Measurements from ENCODE around the gene CCR3.

The CCR3 gene

GRCh38 chr3:46280105-46280797, 38.0 kb downstream of the CCR3 start:
- Histone ChIP-seq H3F3A (ENCODE audit: low read depth) (no peaks in the 10 kb centered on the region; the same call in 1 of the 2 replicates), H3K27me3 (ENCODE audit: insufficient read depth, low read length, poor library complexity, severe bottlenecking) (no peaks in the 10 kb centered on the region), H3K9me2 (replicated peaks; ENCODE audit: low read depth, low read length) (no peaks in the 10 kb centered on the region), H3K4me1 (ENCODE audit: insufficient read depth, low read length, poor library complexity, severe bottlenecking) (peaks cover 78% of the 10 kb centered on the region), H3K4me3 (ENCODE audit: low read length, poor library complexity, severe bottlenecking) (no peak overlapping the region), H3K4me2 (ENCODE audit: low read depth, low read length, poor library complexity, severe bottlenecking) (peak overlapping the region; percentile 22), H3K9ac (ENCODE audit: low read depth, low read length, poor library complexity, severe bottlenecking) (no peak overlapping the region), H4K20me1 (ENCODE audit: insufficient read depth, low read length, poor library complexity, severe bottlenecking) (no peaks in the 10 kb centered on the region), H3K36me3 (ENCODE audit: insufficient read depth, low read length) (no peaks in the 10 kb centered on the region), H3K9me3 (ENCODE audit: insufficient read depth, low read depth, low read length) (no peaks in the 10 kb centered on the region), H3K79me2 (ENCODE audit: insufficient read depth, low read length) (no peaks in the 10 kb centered on the region), H2AFZ (ENCODE audit: low read length) (no peak overlapping the region)
- no peak for TF ChIP-seq EZH2phosphoT487 (IDR thresholded peaks at IDR 0.05; ENCODE audit: borderline replicate concordance)
- no peak for TF ChIP-seq CTCF (conservative IDR thresholded peaks at IDR 0.05; ENCODE audit: low read length)

- Histone ChIP-seq H3K79me2 (ENCODE audit: insufficient read depth, low read length) (no peaks in the 10 kb centered on the region), H3K4me1 (ENCODE audit: insufficient read depth, low read length, poor library complexity, severe bottlenecking) (peaks cover 73% of the 10 kb centered on the region), H4K20me1 (ENCODE audit: insufficient read depth, low read length, poor library complexity, severe bottlenecking) (no peaks in the 10 kb centered on the region), H3K9me2 (replicated peaks; ENCODE audit: low read depth, low read length) (no peaks in the 10 kb centered on the region), H3K27me3 (ENCODE audit: insufficient read depth, low read length, poor library complexity, severe bottlenecking) (no peaks in the 10 kb centered on the region), H3K4me2 (ENCODE audit: low read depth, low read length, poor library complexity, severe bottlenecking) (no peak overlapping the region), H3F3A (ENCODE audit: low read depth) (no peaks in the 10 kb centered on the region; the same call in 1 of the 2 replicates), H3K9me3 (ENCODE audit: insufficient read depth, low read depth, low read length) (no peaks in the 10 kb centered on the region), H3K4me3 (ENCODE audit: low read length, poor library complexity, severe bottlenecking) (no peak overlapping the region), H2AFZ (ENCODE audit: low read length) (0 out of 2 replicates have a peak overlapping the region, but pooled peaks have one; percentile 37), H3K9ac (ENCODE audit: low read depth, low read length, poor library complexity, severe bottlenecking) (no peak overlapping the region), H3K36me3 (ENCODE audit: insufficient read depth, low read length) (no peaks in the 10 kb centered on the region)
- TF ChIP-seq EZH2phosphoT487 (IDR thresholded peaks at IDR 0.05; ENCODE audit: borderline replicate concordance) (no peak), CTCF (conservative IDR thresholded peaks at IDR 0.05; ENCODE audit: low read length) (no peak)
These were observed 39.3 kb downstream of the CCR3 start for GRCh38 chr3:46281551-46281950.

GRCh38 chr3:46282041-46282440, 39.8 kb downstream of the CCR3 start:
- Histone ChIP-seq H3K4me3 (ENCODE audit: low read length, poor library complexity, severe bottlenecking) (no peak overlapping the region), H3K36me3 (ENCODE audit: insufficient read depth, low read length) (no peaks in the 10 kb centered on the region), H2AFZ (ENCODE audit: low read length) (0 out of 2 replicates have a peak overlapping the region, but pooled peaks have one; percentile 37), H4K20me1 (ENCODE audit: insufficient read depth, low read length, poor library complexity, severe bottlenecking) (no peaks in the 10 kb centered on the region), H3F3A (ENCODE audit: low read depth) (no peaks in the 10 kb centered on the region; the same call in 1 of the 2 replicates), H3K4me1 (ENCODE audit: insufficient read depth, low read length, poor library complexity, severe bottlenecking) (peaks cover 68% of the 10 kb centered on the region), H3K9me2 (replicated peaks; ENCODE audit: low read depth, low read length) (no peaks in the 10 kb centered on the region), H3K9ac (ENCODE audit: low read depth, low read length, poor library complexity, severe bottlenecking) (no peak overlapping the region), H3K79me2 (ENCODE audit: insufficient read depth, low read length) (no peaks in the 10 kb centered on the region), H3K4me2 (ENCODE audit: low read depth, low read length, poor library complexity, severe bottlenecking) (no peak overlapping the region), H3K9me3 (ENCODE audit: insufficient read depth, low read depth, low read length) (no peaks in the 10 kb centered on the region), H3K27me3 (ENCODE audit: insufficient read depth, low read length, poor library complexity, severe bottlenecking) (no peaks in the 10 kb centered on the region)
- TF ChIP-seq CTCF (conservative IDR thresholded peaks at IDR 0.05; ENCODE audit: low read length), result no peak
- TF ChIP-seq EZH2phosphoT487 (IDR thresholded peaks at IDR 0.05; ENCODE audit: borderline replicate concordance), result no peak
